H9 (cell line): ENCODE data around the gene PLA2G2C. TPM values are rescaled to one million over a fixed set of nuclear protein-coding genes. Genes with fewer than 3 reads are reported as not detected.
A peak's percentile ranks its signal among the peaks of the same experiment; 100 is the strongest.

ENCODE experiments used
- DNase-seq: peaks from one replicate; pipeline ENCODE4 v3.0.0-alpha.2; 2017
- H2AFZ ChIP-seq: one replicate; pipeline ENCODE4 v1.6.1; 2013; ENCODE audit warnings: mild to moderate bottlenecking, low read length, control low read depth, moderate library complexity
- H2AK5ac ChIP-seq: 2 replicates; pipeline ENCODE4 v1.6.1; 2013; ENCODE audit warnings: low read length, control low read depth, mixed read lengths; ENCODE audit not compliant: insufficient read length
- H2BK120ac ChIP-seq: one replicate; pipeline ENCODE4 v1.6.1; 2013; ENCODE audit warnings: low read depth, mild to moderate bottlenecking, low read length, control low read depth, inconsistent platforms; ENCODE audit not compliant: poor library complexity, severe bottlenecking
- H2BK12ac ChIP-seq: 2 replicates; pipeline ENCODE4 v1.6.1; 2013; ENCODE audit warnings: low read length, control low read depth, mixed read lengths, low read depth; ENCODE audit not compliant: insufficient read length
- H2BK15ac ChIP-seq: 2 replicates; pipeline ENCODE4 v1.6.1; 2013; ENCODE audit warnings: low read depth, low read length, control low read depth
- H2BK20ac ChIP-seq: one replicate; pipeline ENCODE4 v1.6.1; 2013; ENCODE audit warnings: low read depth, mild to moderate bottlenecking, low read length, control low read depth, inconsistent platforms; ENCODE audit not compliant: poor library complexity, severe bottlenecking
- H2BK5ac ChIP-seq: 2 replicates; pipeline ENCODE4 v1.6.1; 2013; ENCODE audit warnings: low read length, control low read depth, mixed read lengths; ENCODE audit not compliant: insufficient read length
- H3K14ac ChIP-seq: 2 replicates; pipeline ENCODE4 v1.6.1; 2013; ENCODE audit warnings: low read length, control low read depth; ENCODE audit not compliant: insufficient read depth
- H3K18ac ChIP-seq: 2 replicates; pipeline ENCODE4 v1.6.1; 2013; ENCODE audit warnings: low read depth, mild to moderate bottlenecking, mixed read lengths, low read length, control low read depth; ENCODE audit not compliant: insufficient read length
- H3K23ac ChIP-seq: 2 replicates; pipeline ENCODE4 v1.6.1; 2013; ENCODE audit warnings: low read length, control low read depth, mixed read lengths, low read depth; ENCODE audit not compliant: insufficient read length
- H3K23me2 ChIP-seq: 2 replicates; pipeline ENCODE4 v1.6.1; 2013; ENCODE audit warnings: low read depth, mild to moderate bottlenecking, mixed read lengths, low read length, control low read depth; ENCODE audit not compliant: insufficient read length, poor library complexity, severe bottlenecking
- H3K27ac ChIP-seq: 2 replicates; pipeline ENCODE4 v1.5.1; 2013; ENCODE audit warnings: low read length, control low read depth, mixed read lengths, low read depth; ENCODE audit not compliant: insufficient read length
- H3K27me3 ChIP-seq: 2 replicates; pipeline ENCODE4 v1.6.1; 2013; ENCODE audit warnings: low read length, control low read depth, inconsistent platforms; ENCODE audit not compliant: insufficient read depth
- H3K4ac ChIP-seq: 2 replicates; pipeline ENCODE4 v1.6.1; 2013; ENCODE audit warnings: low read depth, mild to moderate bottlenecking, control low read depth, inconsistent platforms, low read length, moderate library complexity
- H3K4me1 ChIP-seq: 2 replicates; pipeline ENCODE4 v1.6.1; 2013; ENCODE audit warnings: low read length, control low read depth, inconsistent platforms; ENCODE audit not compliant: insufficient read depth
- H3K4me2 ChIP-seq: 2 replicates; pipeline ENCODE4 v1.6.1; 2013; ENCODE audit warnings: low read length, control low read depth, mixed read lengths; ENCODE audit not compliant: insufficient read length, insufficient read depth
- H3K56ac ChIP-seq: 2 replicates; pipeline ENCODE4 v1.6.1; 2013; ENCODE audit warnings: low read depth, mild to moderate bottlenecking, mixed read lengths, low read length, control low read depth; ENCODE audit not compliant: insufficient read length
- H3K79me1 ChIP-seq: 2 replicates; pipeline ENCODE4 v1.6.1; 2013; ENCODE audit warnings: low read depth, mild to moderate bottlenecking, moderate library complexity, low read length, control low read depth, inconsistent platforms; ENCODE audit not compliant: insufficient read depth, poor library complexity, severe bottlenecking
- H3K79me2 ChIP-seq: 2 replicates; pipeline ENCODE4 v1.6.1; 2013; ENCODE audit warnings: low read length, control low read depth, inconsistent platforms; ENCODE audit not compliant: insufficient read depth
- H3K9ac ChIP-seq: 2 replicates; pipeline ENCODE4 v1.6.1; 2013; ENCODE audit warnings: low read length, control low read depth, mixed read lengths; ENCODE audit not compliant: insufficient read length; ENCODE audit errors: extremely low read depth
- H3K9me3 ChIP-seq: one replicate; pipeline ENCODE4 v1.6.1; 2013; ENCODE audit warnings: low read depth, low read length, inconsistent platforms; ENCODE audit not compliant: control insufficient read depth
- H3T11ph ChIP-seq: one replicate; pipeline ENCODE4 v1.6.1; 2013; ENCODE audit warnings: mild to moderate bottlenecking, low read length, control low read depth, inconsistent platforms
- H4K20me1 ChIP-seq: one replicate; pipeline ENCODE4 v1.6.1; 2013; ENCODE audit not compliant: control insufficient read depth, insufficient read length, insufficient read depth
- H4K5ac ChIP-seq: 2 replicates; pipeline ENCODE4 v1.6.1; 2013; ENCODE audit warnings: low read depth, mild to moderate bottlenecking, mixed read lengths, low read length, control low read depth; ENCODE audit not compliant: insufficient read length
- H4K8ac ChIP-seq: replicated peaks from 2 replicates; pipeline ENCODE4 v1.6.1; 2013; ENCODE audit warnings: low read length, control low read depth, mixed read lengths, low read depth; ENCODE audit not compliant: insufficient read length
- H4K91ac ChIP-seq: 2 replicates; pipeline ENCODE4 v1.6.1; 2013; ENCODE audit warnings: low read depth, mild to moderate bottlenecking, moderate library complexity, mixed read lengths, low read length, control low read depth; ENCODE audit not compliant: insufficient read length
- H3K27ac Mint-ChIP-seq, 3 experiments: 2 replicates in 2 of 3; 3 replicates in 1 of 3; pipeline ENCODE4 v1.8.0; 2020 to 2021; ENCODE audit warnings: mixed read lengths in 3 of 3, mild to moderate bottlenecking in 1 of 3, moderate library complexity in 1 of 3
- H3K27me3 Mint-ChIP-seq: 2 replicates; pipeline ENCODE4 v1.8.0; 2021; ENCODE audit warnings: low read depth, mild to moderate bottlenecking, moderate library complexity, mixed read lengths
- H3K36me3 Mint-ChIP-seq, 3 experiments: 2 replicates in 2 of 3; 3 replicates in 1 of 3; pipeline ENCODE4 v1.8.0; 2020 to 2021; ENCODE audit warnings: low read depth in 3 of 3, mixed read lengths in 3 of 3; ENCODE audit not compliant: insufficient read depth in 1 of 3
- H3K4me1 Mint-ChIP-seq, 2 experiments: 2 replicates each; pipeline ENCODE4 v1.8.0; 2020; ENCODE audit warnings: mixed read lengths in 2 of 2
- H3K4me3 Mint-ChIP-seq, 2 experiments: 2 replicates in 1 of 2; 3 replicates in 1 of 2; pipeline ENCODE4 v1.8.0; 2020 to 2021; ENCODE audit warnings: mild to moderate bottlenecking in 2 of 2, mixed read lengths in 2 of 2, moderate library complexity in 1 of 2
- H3K9me3 Mint-ChIP-seq, 2 experiments: 2 replicates in 1 of 2; 3 replicates in 1 of 2; pipeline ENCODE4 v1.8.0; 2020; ENCODE audit warnings: mild to moderate bottlenecking in 2 of 2, mixed read lengths in 2 of 2, moderate library complexity in 1 of 2
- CTCF ChIP-seq: fragments of 200-600 bp; sonication (generic); conservative IDR thresholded peaks from 3 replicates; pipeline ENCODE4 v1.8.0; 2021; ENCODE audit warnings: antibody characterized with exemption, mild to moderate bottlenecking
- WGBS: extraction: QIAGEN DNeasy Blood & Tissue Kit; methylation state at CpG from one replicate; pipeline ENCODE4 v1.1.7; 2013; ENCODE audit warnings: missing lambda C conversion rate, low lambda C conversion rate, mixed read lengths; ENCODE audit not compliant: insufficient read length; ENCODE audit errors: extremely low coverage; 5-methylcytosine and 5-hydroxymethylcytosine counted together
- total RNA-seq: library from RNA; stranded (reverse); gene quantifications from 2 replicates; pipeline ENCODE4 v1.2.1, GENCODE V29; 2021

Gene PLA2G2C
- total RNA-seq, 1 experiment from 2014 or later = not detected

- no peak overlapping the region for H3K4me3 Mint-ChIP-seq
- Histone ChIP-seq H3K27me3 (no peaks in the 10 kb centered on the region), H3K79me1 (no peaks in the 10 kb centered on the region)
Observed at GRCh38 chr1:20115479-20115878, 70.8 kb downstream of the PLA2G2C start.

More at GRCh38 chr1:20115479-20115878, 70.8 kb downstream of the PLA2G2C start:
- Histone ChIP-seq H2AK5ac (no peak overlapping the region), H4K20me1 (no peaks in the 10 kb centered on the region), H3K23me2 (peaks cover 4% of the 10 kb centered on the region), H2BK120ac (no peak overlapping the region), H2BK15ac (no peak overlapping the region), H3K14ac (no peak overlapping the region), H3T11ph (no peak overlapping the region), H2BK12ac (no peak overlapping the region), H4K91ac (no peak overlapping the region), H3K18ac (no peak overlapping the region), H3K4me1 (no peaks in the 10 kb centered on the region), H2BK20ac (no peak overlapping the region), H3K9ac (no peak overlapping the region), H2BK5ac (no peak overlapping the region), H3K23ac (no peak overlapping the region), H3K9me3 (no peaks in the 10 kb centered on the region), H3K79me2 (no peaks in the 10 kb centered on the region), H2AFZ (no peak overlapping the region), H4K5ac (no peak overlapping the region), H3K4ac (no peak overlapping the region), H3K4me2 (no peak overlapping the region), H3K27ac (no peak overlapping the region), H3K56ac (no peak overlapping the region), H4K8ac (no peak overlapping the region)
- H3K27me3 Mint-ChIP-seq = peaks cover 10% of the 10 kb centered on the region
- H3K36me3 Mint-ChIP-seq = no peaks in the 10 kb centered on the region
- peaks cover 6 to 16% of the 10 kb centered on the region in 2 experiments for H3K4me1 Mint-ChIP-seq
- H3K27ac Mint-ChIP-seq = no peak overlapping the region
- H3K9me3 Mint-ChIP-seq = 0 out of 5 replicates have a peak, but pooled peaks cover 0 to 4% of the 10 kb centered on the region in 2 experiments
- WGBS = no CpG with 5 or more reads among the region's 4 CpGs
- peak; percentile 48 for TF ChIP-seq CTCF
- DNase-seq = no peak
